ENCODE results near the gene DNAH2.
A peak's percentile ranks its signal among the peaks of the same experiment; 100 is the strongest.
"Not testable (repeated sequence)": the region's sequence is repeated elsewhere in the genome, so short reads cannot be mapped to it uniquely, and the experiment has no call there.

DNAH2 gene

DNA sequence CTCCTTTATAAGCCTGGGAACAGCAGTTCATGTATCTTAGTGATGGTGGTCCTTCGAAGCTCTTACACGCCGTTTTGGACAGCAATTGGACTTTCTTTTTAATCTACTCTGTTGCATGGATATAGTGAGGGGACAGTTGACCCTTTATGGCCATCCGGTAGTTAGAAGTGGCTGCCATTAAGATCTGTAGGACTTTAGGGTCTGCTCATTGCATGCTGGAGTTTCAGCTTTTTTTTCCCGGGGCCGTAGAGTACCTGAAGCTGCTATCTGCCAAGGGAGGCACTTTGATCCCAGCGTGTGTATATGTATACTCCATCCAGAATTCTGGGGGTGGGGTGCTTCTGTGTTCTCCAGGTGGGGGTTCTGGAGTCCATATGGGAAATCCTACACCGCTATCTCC lies 141.5 kb downstream of the DNAH2 start:
- H3K9me3 ChIP-seq (ENCODE audit: insufficient read depth, low read length) = no peaks in the 10 kb centered on the region
- H2AFZ ChIP-seq (ENCODE audit: low read depth, low read length) = no peak overlapping the region
- peak overlapping the region; percentile 90 for H3K9ac ChIP-seq (ENCODE audit: low read length)
- no peaks in the 10 kb centered on the region for H3K27me3 ChIP-seq (ENCODE audit: low read depth, low read length)
- peaks cover 10% of the 10 kb centered on the region; the same call in 1 of the 2 replicates for H3K79me2 ChIP-seq (ENCODE audit: low read length)
- peaks cover 14% of the 10 kb centered on the region for H3K4me1 ChIP-seq (ENCODE audit: low read length)
- peak overlapping the region; percentile 90 for H3K4me3 ChIP-seq (ENCODE audit: low read length)
- H4K20me1 ChIP-seq (ENCODE audit: insufficient read depth, low read length) = no peaks in the 10 kb centered on the region
- H3K36me3 ChIP-seq (replicated peaks; ENCODE audit: low read depth, low read length) = peaks cover 5% of the 10 kb centered on the region
- H3K27ac ChIP-seq (ENCODE audit: low read length) = no peak overlapping the region
- TF ChIP-seq, protein P1, sequence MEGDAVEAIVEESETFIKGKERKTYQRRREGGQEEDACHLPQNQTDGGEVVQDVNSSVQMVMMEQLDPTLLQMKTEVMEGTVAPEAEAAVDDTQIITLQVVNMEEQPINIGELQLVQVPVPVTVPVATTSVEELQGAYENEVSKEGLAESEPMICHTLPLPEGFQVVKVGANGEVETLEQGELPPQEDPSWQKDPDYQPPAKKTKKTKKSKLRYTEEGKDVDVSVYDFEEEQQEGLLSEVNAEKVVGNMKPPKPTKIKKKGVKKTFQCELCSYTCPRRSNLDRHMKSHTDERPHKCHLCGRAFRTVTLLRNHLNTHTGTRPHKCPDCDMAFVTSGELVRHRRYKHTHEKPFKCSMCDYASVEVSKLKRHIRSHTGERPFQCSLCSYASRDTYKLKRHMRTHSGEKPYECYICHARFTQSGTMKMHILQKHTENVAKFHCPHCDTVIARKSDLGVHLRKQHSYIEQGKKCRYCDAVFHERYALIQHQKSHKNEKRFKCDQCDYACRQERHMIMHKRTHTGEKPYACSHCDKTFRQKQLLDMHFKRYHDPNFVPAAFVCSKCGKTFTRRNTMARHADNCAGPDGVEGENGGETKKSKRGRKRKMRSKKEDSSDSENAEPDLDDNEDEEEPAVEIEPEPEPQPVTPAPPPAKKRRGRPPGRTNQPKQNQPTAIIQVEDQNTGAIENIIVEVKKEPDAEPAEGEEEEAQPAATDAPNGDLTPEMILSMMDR (IDR thresholded peaks at IDR 0.05; ENCODE audit: low read depth, low read length) = no peak
- TF ChIP-seq EZH2phosphoT487 (IDR thresholded peaks at IDR 0.05; ENCODE audit: low read depth) = no peak
- H3K4me2 ChIP-seq (ENCODE audit: low read length) = peak overlapping the region; percentile 83

DNA sequence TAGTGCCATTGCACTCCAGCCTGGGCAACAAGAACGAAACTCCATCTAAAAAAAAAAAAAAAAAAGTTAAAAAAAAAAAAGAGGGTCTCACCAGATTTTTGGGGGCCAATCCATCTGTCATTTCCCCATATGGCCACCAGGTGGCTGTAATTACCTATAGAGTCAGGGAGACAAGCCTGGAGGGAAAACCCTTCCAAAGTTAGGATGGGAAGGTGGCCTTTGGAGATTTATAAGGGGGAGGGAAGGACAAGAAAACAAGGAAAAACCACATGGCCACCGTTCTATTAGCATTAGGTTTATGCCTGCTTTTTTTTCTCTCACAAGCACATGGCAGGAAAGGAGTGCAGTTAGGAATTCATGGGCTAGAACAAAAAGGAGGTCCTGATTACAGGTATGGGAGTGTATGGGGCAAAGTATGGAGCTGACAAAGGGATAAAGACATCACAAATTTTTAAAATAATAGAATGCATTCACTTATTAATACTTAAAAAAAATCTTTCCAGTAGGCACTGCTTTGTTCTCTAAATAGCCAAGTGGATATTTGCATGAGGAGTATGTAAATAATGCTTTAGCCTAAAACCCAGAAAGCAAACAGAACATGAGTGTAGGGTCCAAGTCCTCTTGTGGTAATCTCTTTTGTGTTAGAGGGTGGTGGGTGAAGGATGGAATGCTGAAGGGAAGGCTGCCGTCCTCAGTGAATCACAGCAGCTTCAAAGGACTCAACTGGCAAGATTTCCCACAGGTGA lies 145.3 kb downstream of the DNAH2 start:
- H4K20me1 ChIP-seq (ENCODE audit: insufficient read depth, low read length) = no peaks in the 10 kb centered on the region
- H3K4me2 ChIP-seq (ENCODE audit: low read length) = no peak overlapping the region
- no peaks in the 10 kb centered on the region for H3K27me3 ChIP-seq (ENCODE audit: low read depth, low read length)
- peaks cover 2% of the 10 kb centered on the region for H3K36me3 ChIP-seq (replicated peaks; ENCODE audit: low read depth, low read length)
- no peak overlapping the region for H2AFZ ChIP-seq (ENCODE audit: low read depth, low read length)
- no peak overlapping the region for H3K4me3 ChIP-seq (ENCODE audit: low read length)
- no peaks in the 10 kb centered on the region for H3K9me3 ChIP-seq (ENCODE audit: insufficient read depth, low read length)
- H3K9ac ChIP-seq (ENCODE audit: low read length) = no peak overlapping the region
- peaks cover 4% of the 10 kb centered on the region for H3K4me1 ChIP-seq (ENCODE audit: low read length)
- H3K27ac ChIP-seq (ENCODE audit: low read length) = no peak overlapping the region
- peaks cover 5% of the 10 kb centered on the region; the same call in 1 of the 2 replicates for H3K79me2 ChIP-seq (ENCODE audit: low read length)
- TF ChIP-seq, protein P1 (IDR thresholded peaks at IDR 0.05; ENCODE audit: low read depth, low read length) = peak; percentile 59
- TF ChIP-seq EZH2phosphoT487 (IDR thresholded peaks at IDR 0.05; ENCODE audit: low read depth) = no peak

DNA sequence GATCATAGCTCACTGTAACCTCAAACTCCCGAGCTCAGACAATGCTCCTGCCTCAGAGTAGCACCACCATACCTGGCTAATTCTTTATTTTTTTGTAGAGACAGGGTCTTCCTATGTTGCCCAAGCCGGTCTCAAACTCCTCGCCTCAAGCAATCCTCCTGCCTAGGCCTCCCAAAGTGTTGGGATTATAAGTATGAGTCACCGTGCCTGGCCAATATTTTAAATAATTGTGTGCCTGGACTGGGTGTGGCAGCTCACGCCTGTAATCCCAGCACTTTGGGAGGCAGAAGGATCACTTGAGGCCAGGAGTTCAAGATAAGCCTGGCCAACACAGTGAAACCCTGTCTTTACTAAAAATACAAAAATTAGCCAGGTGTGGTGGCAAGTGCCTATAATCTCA lies 146.8 kb downstream of the DNAH2 start:
- not testable (repeated sequence) for H3K4me3 ChIP-seq (ENCODE audit: low read length); H3K9ac ChIP-seq (ENCODE audit: low read length); H3K27ac ChIP-seq (ENCODE audit: low read length); H2AFZ ChIP-seq (ENCODE audit: low read depth, low read length); H3K79me2 ChIP-seq (ENCODE audit: low read length); H3K36me3 ChIP-seq (replicated peaks; ENCODE audit: low read depth, low read length); H4K20me1 ChIP-seq (ENCODE audit: insufficient read depth, low read length); H3K4me2 ChIP-seq (ENCODE audit: low read length); H3K4me1 ChIP-seq (ENCODE audit: low read length); H3K9me3 ChIP-seq (ENCODE audit: insufficient read depth, low read length); H3K27me3 ChIP-seq (ENCODE audit: low read depth, low read length)

DNA sequence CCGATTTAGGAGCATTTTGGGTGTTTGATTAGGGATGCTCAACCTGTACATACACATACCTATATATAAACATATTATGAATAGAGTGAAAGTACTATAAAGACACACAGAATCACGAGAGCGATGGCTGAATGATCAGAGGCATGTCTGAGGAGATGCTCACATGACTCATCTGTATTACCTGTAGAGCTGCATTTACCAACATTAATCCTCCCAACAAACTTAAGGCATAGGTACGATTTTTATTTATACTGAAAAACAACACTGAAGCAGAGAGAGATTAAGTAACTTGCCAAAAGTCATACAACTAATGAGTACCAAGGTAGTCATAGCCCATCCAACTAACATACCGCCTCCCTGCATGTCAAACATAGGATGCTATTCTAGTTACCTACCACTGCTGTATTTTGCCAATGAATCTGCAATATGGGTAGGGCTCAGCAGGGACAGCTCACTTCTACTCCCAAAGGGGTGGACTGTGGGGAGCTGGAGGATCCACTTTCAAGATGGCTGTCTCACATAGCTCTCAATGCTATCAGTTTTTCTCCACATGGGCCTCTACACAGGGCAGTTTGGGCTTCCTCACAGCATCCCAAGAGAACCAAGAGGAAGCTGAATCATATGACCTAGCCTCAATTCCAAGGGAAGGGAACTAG lies 147.6 kb downstream of the DNAH2 start:
- no peak overlapping the region for H3K4me2 ChIP-seq (ENCODE audit: low read length)
- H3K36me3 ChIP-seq (replicated peaks; ENCODE audit: low read depth, low read length) = peaks cover 2% of the 10 kb centered on the region
- no peaks in the 10 kb centered on the region for H4K20me1 ChIP-seq (ENCODE audit: insufficient read depth, low read length)
- H3K9ac ChIP-seq (ENCODE audit: low read length) = no peak overlapping the region
- H3K4me1 ChIP-seq (ENCODE audit: low read length) = no peaks in the 10 kb centered on the region
- no peak overlapping the region for H3K27ac ChIP-seq (ENCODE audit: low read length)
- no peaks in the 10 kb centered on the region for H3K9me3 ChIP-seq (ENCODE audit: insufficient read depth, low read length)
- no peak overlapping the region for H2AFZ ChIP-seq (ENCODE audit: low read depth, low read length)
- H3K79me2 ChIP-seq (ENCODE audit: low read length) = no peaks in the 10 kb centered on the region
- H3K27me3 ChIP-seq (ENCODE audit: low read depth, low read length) = no peaks in the 10 kb centered on the region
- TF ChIP-seq, protein P1 (IDR thresholded peaks at IDR 0.05; ENCODE audit: low read depth, low read length) = no peak
- TF ChIP-seq EZH2phosphoT487 (IDR thresholded peaks at IDR 0.05; ENCODE audit: low read depth) = no peak
- H3K4me3 ChIP-seq (ENCODE audit: low read length) = no peak overlapping the region

Data from OCI-LY3 (cell line).